Measurements from ENCODE around the gene THAP4.

- TF ChIP-seq CTCF (IDR thresholded peaks at IDR 0.05; ENCODE audit: insufficient read depth, low read length, poor library complexity, severe bottlenecking) = no peak
- TF ChIP-seq EZH2phosphoT487 (conservative IDR thresholded peaks at IDR 0.05; ENCODE audit: low read length) = no peak
Observed at GRCh38 chr2:241571821-241572620, 64.9 kb downstream of the THAP4 start.

All from SU-DHL-6 (cell line).